GM23338 (cell line): ENCODE measurements around the gene ALS2. TPM values are rescaled to one million over a fixed set of nuclear protein-coding genes. Genes with fewer than 3 reads are reported as not detected.

Source experiments
- ATAC-seq: fragments of 200-7000 bp; cut with Tn5 transposase; 3 replicates; pipeline ENCODE4 v1.9.1; 2020
- DNase-seq: peaks from one replicate; pipeline ENCODE4 v3.0.0-alpha.2; 2015; ENCODE audit warnings: low spot score
- H2AFZ ChIP-seq: fragments of 200-600 bp; sonication (generic); 2 replicates; pipeline ENCODE4 v1.8.0; 2016; ENCODE audit warnings: antibody characterized with exemption, mild to moderate bottlenecking, moderate library complexity
- H3F3A ChIP-seq: fragments of 200-600 bp; sonication (generic); replicated peaks from 2 replicates; pipeline ENCODE4 v1.8.0; 2017; ENCODE audit warnings: antibody characterized with exemption, mixed run types, low read depth
- H3K27ac ChIP-seq: fragments of 200-600 bp; sonication (generic); 2 replicates; pipeline ENCODE4 v1.6.1; 2016; ENCODE audit warnings: low read depth
- H3K27me3 ChIP-seq: fragments of 200-600 bp; sonication (generic); 2 replicates; pipeline ENCODE4 v1.8.0; 2016; ENCODE audit warnings: mild to moderate bottlenecking, mixed run types, moderate library complexity; ENCODE audit not compliant: insufficient read depth
- H3K36me3 ChIP-seq: fragments of 200-600 bp; sonication (generic); 2 replicates; pipeline ENCODE4 v1.8.0; 2016; ENCODE audit warnings: mild to moderate bottlenecking; ENCODE audit not compliant: insufficient read depth
- H3K4me1 ChIP-seq: fragments of 200-600 bp; sonication (generic); 2 replicates; pipeline ENCODE4 v1.8.0; 2016; ENCODE audit warnings: mild to moderate bottlenecking, moderate library complexity; ENCODE audit not compliant: insufficient read depth
- H3K4me2 ChIP-seq: fragments of 200-600 bp; sonication (generic); 2 replicates; pipeline ENCODE4 v1.7.1; 2017; ENCODE audit warnings: mixed run types
- H3K4me3 ChIP-seq: fragments of 200-600 bp; sonication (generic); 2 replicates; pipeline ENCODE4 v1.6.1; 2016; ENCODE audit warnings: mixed run types
- H3K79me2 ChIP-seq: fragments of 200-600 bp; sonication (generic); replicated peaks from 2 replicates; pipeline ENCODE4 v1.8.0; 2017; ENCODE audit warnings: mild to moderate bottlenecking; ENCODE audit not compliant: insufficient read depth
- H3K9me2 ChIP-seq: fragments of 200-600 bp; sonication (generic); 2 replicates; pipeline ENCODE4 v1.8.0; 2017; ENCODE audit not compliant: insufficient read depth
- H4K20me1 ChIP-seq: fragments of 200-600 bp; sonication (generic); replicated peaks from 2 replicates; pipeline ENCODE4 v1.8.0; 2017; ENCODE audit warnings: mild to moderate bottlenecking; ENCODE audit not compliant: insufficient read depth
- H3K27ac Mint-ChIP-seq: 2 replicates; pipeline ENCODE4 v1.8.0; 2020; ENCODE audit warnings: inconsistent platforms, mild to moderate bottlenecking, moderate library complexity, mixed read lengths
- H3K27me3 Mint-ChIP-seq: 3 replicates; pipeline ENCODE4 v1.8.0; 2022; ENCODE audit warnings: low read depth, mild to moderate bottlenecking, moderate library complexity, mixed read lengths, inconsistent platforms; ENCODE audit not compliant: insufficient read depth, poor library complexity
- H3K36me3 Mint-ChIP-seq: 3 replicates; pipeline ENCODE4 v1.8.0; 2021; ENCODE audit warnings: low read depth, mild to moderate bottlenecking, inconsistent platforms, moderate library complexity, mixed read lengths
- H3K4me1 Mint-ChIP-seq: 3 replicates; pipeline ENCODE4 v1.8.0; 2020; ENCODE audit warnings: mild to moderate bottlenecking, inconsistent platforms, mixed read lengths
- H3K4me3 Mint-ChIP-seq: 3 replicates; pipeline ENCODE4 v1.8.0; 2021; ENCODE audit warnings: moderate library complexity, mild to moderate bottlenecking, inconsistent platforms, mixed read lengths
- H3K9me3 Mint-ChIP-seq: 3 replicates; pipeline ENCODE4 v1.8.0; 2020; ENCODE audit warnings: moderate library complexity, mild to moderate bottlenecking, inconsistent platforms, mixed read lengths
- CREB1 ChIP-seq: fragments of 250-450 bp; sonication (Bioruptor Pico); IDR thresholded peaks from 2 replicates; pipeline ENCODE4 v1.5.0; 2020; ENCODE audit warnings: low read depth, mild to moderate bottlenecking, moderate library complexity
- EZH2 ChIP-seq: fragments of 200-600 bp; sonication (generic); IDR thresholded peaks from one replicate; pipeline ENCODE4 v1.8.0; 2017; ENCODE audit warnings: antibody characterized with exemption, mild to moderate bottlenecking, low read depth; ENCODE audit not compliant: unreplicated experiment
- EZH2phosphoT487 ChIP-seq: fragments of 200-600 bp; sonication (generic); IDR thresholded peaks from one replicate; pipeline ENCODE4 v1.8.1; 2018; ENCODE audit warnings: antibody characterized with exemption; ENCODE audit not compliant: unreplicated experiment
- JUNB ChIP-seq: IDR thresholded peaks from one replicate; pipeline ENCODE4 v1.6.1; 2016; ENCODE audit warnings: antibody characterized with exemption; ENCODE audit not compliant: unreplicated experiment
- POLR2AphosphoS5 ChIP-seq: IDR thresholded peaks from 2 replicates; pipeline ENCODE4 v1.6.1; 2016; ENCODE audit warnings: antibody characterized with exemption, low read depth
- ZNF114 ChIP-seq: fragments of 250-450 bp; sonication (Bioruptor Pico); IDR thresholded peaks from 2 replicates; pipeline ENCODE4 v1.5.0; 2020; ENCODE audit warnings: mild to moderate bottlenecking, moderate library complexity
- ZNF331 ChIP-seq: fragments of 250-450 bp; sonication (Bioruptor Pico); IDR thresholded peaks from 2 replicates; pipeline ENCODE4 v1.5.0; 2020; ENCODE audit warnings: low read depth, mild to moderate bottlenecking, moderate library complexity
- polyA plus RNA-seq: library from polyadenylated mRNA; unstranded; fragments of >200 nt; fragmentation: Nextera tagmentation; extraction: Ambion mirVana; gene quantifications from 2 replicates; pipeline ENCODE4 v1.2.1, GENCODE V29; 2016
- total RNA-seq: library from RNA; depleted of rRNA; stranded (reverse); fragments of >200 nt; shearing (Covaris generic); gene quantifications from 2 replicates; pipeline ENCODE4 v1.2.3, GENCODE V29; 2014
- TF ChIP-seq, protein P1 (sequence below), 2 experiments: fragments of 200-600 bp in 1 of 2; sonication (generic) in 1 of 2; conservative IDR thresholded peaks; 2 replicates each; pipeline versions ENCODE4 v1.5.1 to v1.6.1; 2016 to 2017; ENCODE audit warnings: antibody characterized with exemption in 2 of 2, low read depth in 2 of 2, mild to moderate bottlenecking in 2 of 2, moderate library complexity in 1 of 2
- TF ChIP-seq, protein P2 (sequence below): IDR thresholded peaks from 2 replicates; pipeline ENCODE4 v1.6.1; 2016; ENCODE audit warnings: antibody characterized with exemption

Gene ALS2
- total and polyA plus RNA-seq, 2 experiments from 2014 or later = 9.6 to 43.3 TPM

DNA sequence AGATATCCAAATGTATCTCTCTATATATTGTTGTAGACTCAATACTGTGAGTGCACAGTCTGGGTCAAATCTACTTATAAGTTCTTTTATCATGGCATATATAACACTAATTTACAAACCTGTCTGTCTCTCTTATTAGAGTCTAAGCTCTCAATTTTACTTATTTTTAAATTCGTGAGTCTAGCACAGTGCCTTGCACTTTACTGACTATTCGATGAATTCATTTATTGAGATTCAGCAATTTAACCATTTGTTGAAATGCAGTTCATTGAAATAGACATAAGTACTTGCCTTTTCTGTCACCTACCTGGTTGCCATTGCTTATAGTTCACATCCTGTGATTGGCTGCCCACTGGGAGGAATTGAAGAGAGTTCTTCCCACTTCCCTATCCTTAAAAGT, 10.3 kb upstream of the ALS2 start:
- no peak for DNase-seq
- H3K27me3 ChIP-seq = no peaks in the 10 kb centered on the region
- no peak overlapping the region for H3K27ac Mint-ChIP-seq
- no peaks in the 10 kb centered on the region for H3K9me2 ChIP-seq
- H3K4me1 ChIP-seq = no peaks in the 10 kb centered on the region
- H3K9me3 Mint-ChIP-seq = no peaks in the 10 kb centered on the region
- no peaks in the 10 kb centered on the region for H3K79me2 ChIP-seq
- no peak overlapping the region for H3K4me2 ChIP-seq
- no peak overlapping the region for H3K27ac ChIP-seq
- H3K36me3 Mint-ChIP-seq = no peaks in the 10 kb centered on the region
- TF ChIP-seq JUNB (no peak), POLR2AphosphoS5 (no peak), EZH2 (no peak), ZNF114 (no peak), CREB1 (CRISPR knock-in tag) (no peak), ZNF331 (no peak), EZH2phosphoT487 (no peak)
- TF ChIP-seq, protein P1, sequence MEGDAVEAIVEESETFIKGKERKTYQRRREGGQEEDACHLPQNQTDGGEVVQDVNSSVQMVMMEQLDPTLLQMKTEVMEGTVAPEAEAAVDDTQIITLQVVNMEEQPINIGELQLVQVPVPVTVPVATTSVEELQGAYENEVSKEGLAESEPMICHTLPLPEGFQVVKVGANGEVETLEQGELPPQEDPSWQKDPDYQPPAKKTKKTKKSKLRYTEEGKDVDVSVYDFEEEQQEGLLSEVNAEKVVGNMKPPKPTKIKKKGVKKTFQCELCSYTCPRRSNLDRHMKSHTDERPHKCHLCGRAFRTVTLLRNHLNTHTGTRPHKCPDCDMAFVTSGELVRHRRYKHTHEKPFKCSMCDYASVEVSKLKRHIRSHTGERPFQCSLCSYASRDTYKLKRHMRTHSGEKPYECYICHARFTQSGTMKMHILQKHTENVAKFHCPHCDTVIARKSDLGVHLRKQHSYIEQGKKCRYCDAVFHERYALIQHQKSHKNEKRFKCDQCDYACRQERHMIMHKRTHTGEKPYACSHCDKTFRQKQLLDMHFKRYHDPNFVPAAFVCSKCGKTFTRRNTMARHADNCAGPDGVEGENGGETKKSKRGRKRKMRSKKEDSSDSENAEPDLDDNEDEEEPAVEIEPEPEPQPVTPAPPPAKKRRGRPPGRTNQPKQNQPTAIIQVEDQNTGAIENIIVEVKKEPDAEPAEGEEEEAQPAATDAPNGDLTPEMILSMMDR (conservative IDR thresholded peaks at IDR 0.05; ENCODE audit: low read depth in 2 of 2) = no peak
- TF ChIP-seq, protein P2, sequence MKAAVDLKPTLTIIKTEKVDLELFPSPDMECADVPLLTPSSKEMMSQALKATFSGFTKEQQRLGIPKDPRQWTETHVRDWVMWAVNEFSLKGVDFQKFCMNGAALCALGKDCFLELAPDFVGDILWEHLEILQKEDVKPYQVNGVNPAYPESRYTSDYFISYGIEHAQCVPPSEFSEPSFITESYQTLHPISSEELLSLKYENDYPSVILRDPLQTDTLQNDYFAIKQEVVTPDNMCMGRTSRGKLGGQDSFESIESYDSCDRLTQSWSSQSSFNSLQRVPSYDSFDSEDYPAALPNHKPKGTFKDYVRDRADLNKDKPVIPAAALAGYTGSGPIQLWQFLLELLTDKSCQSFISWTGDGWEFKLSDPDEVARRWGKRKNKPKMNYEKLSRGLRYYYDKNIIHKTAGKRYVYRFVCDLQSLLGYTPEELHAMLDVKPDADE = no peak
- H3K4me1 Mint-ChIP-seq = no peaks in the 10 kb centered on the region
- no peak overlapping the region for H3K4me3 ChIP-seq
- H3K27me3 Mint-ChIP-seq = no peaks in the 10 kb centered on the region
- H3K4me3 Mint-ChIP-seq = no peak overlapping the region
- no peaks in the 10 kb centered on the region for H3F3A ChIP-seq
- H4K20me1 ChIP-seq = no peaks in the 10 kb centered on the region
- H2AFZ ChIP-seq = no peak overlapping the region
- ATAC-seq = no peak
- no peaks in the 10 kb centered on the region for H3K36me3 ChIP-seq

DNA sequence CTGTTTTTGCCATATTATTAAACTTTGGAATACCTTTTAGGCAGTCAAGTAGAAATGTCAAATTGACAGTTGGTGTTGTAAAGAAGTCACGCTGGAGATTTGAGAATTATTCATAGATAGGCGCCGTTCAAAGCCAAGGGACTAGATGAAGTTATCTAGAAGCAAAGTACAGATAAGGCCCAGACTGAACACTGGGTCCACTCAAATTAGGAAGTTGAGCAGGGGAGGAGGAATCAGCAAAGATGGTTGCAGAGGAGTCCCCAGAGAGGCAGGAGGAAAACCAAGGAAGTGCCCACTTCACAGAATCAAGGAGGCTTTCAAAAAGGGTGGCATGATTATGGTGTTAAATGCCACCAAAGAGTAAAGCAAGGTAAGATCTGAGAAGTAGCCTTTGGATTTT, 9.6 kb upstream of the ALS2 start:
- no peak overlapping the region for H2AFZ ChIP-seq
- no peaks in the 10 kb centered on the region for H3K27me3 ChIP-seq
- no peaks in the 10 kb centered on the region for H3K36me3 ChIP-seq
- no peaks in the 10 kb centered on the region for H3K36me3 Mint-ChIP-seq
- no peaks in the 10 kb centered on the region for H4K20me1 ChIP-seq
- no peaks in the 10 kb centered on the region for H3K4me1 ChIP-seq
- no peak overlapping the region for H3K27ac ChIP-seq
- no peaks in the 10 kb centered on the region for H3K9me2 ChIP-seq
- H3K9me3 Mint-ChIP-seq = no peaks in the 10 kb centered on the region
- ATAC-seq = no peak
- H3K4me1 Mint-ChIP-seq = no peaks in the 10 kb centered on the region
- no peaks in the 10 kb centered on the region for H3F3A ChIP-seq
- TF ChIP-seq ZNF331 (no peak), JUNB (no peak)
- no peak overlapping the region for H3K4me3 ChIP-seq
- H3K27ac Mint-ChIP-seq = no peak overlapping the region
- H3K79me2 ChIP-seq = no peaks in the 10 kb centered on the region
- no peak overlapping the region for H3K4me3 Mint-ChIP-seq
- no peaks in the 10 kb centered on the region for H3K27me3 Mint-ChIP-seq
- DNase-seq = no peak
- no peak overlapping the region for H3K4me2 ChIP-seq

DNA sequence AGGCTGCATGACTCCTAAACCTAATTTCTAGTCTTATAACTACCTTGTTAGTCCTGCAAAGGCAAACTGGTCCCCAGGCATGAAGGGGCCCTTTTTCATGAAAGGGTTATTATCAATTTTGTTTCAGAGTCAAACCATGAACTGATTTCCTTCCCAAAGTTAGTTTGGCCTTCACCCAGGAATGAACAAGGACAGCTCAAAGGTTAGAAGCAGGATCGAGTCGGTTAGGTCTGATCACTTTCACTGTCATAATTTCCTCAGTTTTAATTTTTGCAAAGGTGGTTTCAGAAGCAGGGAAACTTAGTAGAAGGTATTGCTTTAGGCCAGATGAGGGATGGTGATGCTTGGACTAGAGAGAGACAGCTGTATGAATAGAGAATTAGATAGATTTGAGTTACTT, 8.7 kb upstream of the ALS2 start:
- H3K27me3 Mint-ChIP-seq = no peaks in the 10 kb centered on the region
- H3K27ac Mint-ChIP-seq = no peak overlapping the region
- H3K9me3 Mint-ChIP-seq = no peaks in the 10 kb centered on the region
- DNase-seq = no peak
- H3K36me3 Mint-ChIP-seq = no peaks in the 10 kb centered on the region
- H3K4me3 Mint-ChIP-seq = no peak overlapping the region
- Histone ChIP-seq H2AFZ (no peak overlapping the region), H3K4me3 (no peak overlapping the region), H3K36me3 (no peaks in the 10 kb centered on the region), H3K27ac (no peak overlapping the region), H3K27me3 (no peaks in the 10 kb centered on the region), H3K4me2 (no peak overlapping the region), H4K20me1 (no peaks in the 10 kb centered on the region), H3K79me2 (no peaks in the 10 kb centered on the region), H3K4me1 (no peaks in the 10 kb centered on the region), H3K9me2 (no peaks in the 10 kb centered on the region), H3F3A (no peaks in the 10 kb centered on the region)
- ATAC-seq = no peak
- H3K4me1 Mint-ChIP-seq = no peaks in the 10 kb centered on the region
- TF ChIP-seq CREB1 (CRISPR knock-in tag) (no peak), JUNB (no peak), POLR2AphosphoS5 (no peak)
- TF ChIP-seq, protein P1 (conservative IDR thresholded peaks at IDR 0.05; ENCODE audit: low read depth in 2 of 2) = no peak
